GM12801 (cell line): Measurements from ENCODE around the gene ZNF79.

ENCODE experiments used
- TF ChIP-seq, protein P1 (sequence below): IDR thresholded peaks from one replicate; pipeline ENCODE4 v1.5.1; 2011; ENCODE audit warnings: control low read depth; ENCODE audit not compliant: insufficient read length; ENCODE audit errors: extremely low read depth

The ZNF79 gene

DNA sequence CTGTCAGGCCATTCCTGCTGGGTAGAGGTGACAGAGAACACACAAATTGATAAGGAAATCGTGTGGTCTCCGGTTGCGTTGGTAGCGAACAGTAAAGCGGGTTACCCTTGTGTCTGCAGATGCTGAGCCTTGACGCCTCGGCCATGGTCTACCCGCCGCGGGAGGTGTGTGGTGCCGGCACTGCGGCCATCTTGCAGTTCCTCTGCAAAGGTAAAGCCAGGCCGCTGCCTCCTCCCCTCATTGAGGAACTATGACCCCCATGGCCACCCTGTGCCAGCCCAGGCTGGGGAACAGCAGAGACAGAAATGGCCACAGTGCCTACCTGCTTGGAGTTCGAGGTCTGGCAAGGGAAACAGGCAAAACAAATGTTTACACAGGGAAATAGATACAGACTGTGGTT, 43.4 kb downstream of the ZNF79 start:
- TF ChIP-seq, protein P1, sequence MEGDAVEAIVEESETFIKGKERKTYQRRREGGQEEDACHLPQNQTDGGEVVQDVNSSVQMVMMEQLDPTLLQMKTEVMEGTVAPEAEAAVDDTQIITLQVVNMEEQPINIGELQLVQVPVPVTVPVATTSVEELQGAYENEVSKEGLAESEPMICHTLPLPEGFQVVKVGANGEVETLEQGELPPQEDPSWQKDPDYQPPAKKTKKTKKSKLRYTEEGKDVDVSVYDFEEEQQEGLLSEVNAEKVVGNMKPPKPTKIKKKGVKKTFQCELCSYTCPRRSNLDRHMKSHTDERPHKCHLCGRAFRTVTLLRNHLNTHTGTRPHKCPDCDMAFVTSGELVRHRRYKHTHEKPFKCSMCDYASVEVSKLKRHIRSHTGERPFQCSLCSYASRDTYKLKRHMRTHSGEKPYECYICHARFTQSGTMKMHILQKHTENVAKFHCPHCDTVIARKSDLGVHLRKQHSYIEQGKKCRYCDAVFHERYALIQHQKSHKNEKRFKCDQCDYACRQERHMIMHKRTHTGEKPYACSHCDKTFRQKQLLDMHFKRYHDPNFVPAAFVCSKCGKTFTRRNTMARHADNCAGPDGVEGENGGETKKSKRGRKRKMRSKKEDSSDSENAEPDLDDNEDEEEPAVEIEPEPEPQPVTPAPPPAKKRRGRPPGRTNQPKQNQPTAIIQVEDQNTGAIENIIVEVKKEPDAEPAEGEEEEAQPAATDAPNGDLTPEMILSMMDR: no peak

- TF ChIP-seq, protein P1: no peak
Measured at GRCh38 chr9:127470662-127471061, 46.5 kb downstream of the ZNF79 start.

DNA sequence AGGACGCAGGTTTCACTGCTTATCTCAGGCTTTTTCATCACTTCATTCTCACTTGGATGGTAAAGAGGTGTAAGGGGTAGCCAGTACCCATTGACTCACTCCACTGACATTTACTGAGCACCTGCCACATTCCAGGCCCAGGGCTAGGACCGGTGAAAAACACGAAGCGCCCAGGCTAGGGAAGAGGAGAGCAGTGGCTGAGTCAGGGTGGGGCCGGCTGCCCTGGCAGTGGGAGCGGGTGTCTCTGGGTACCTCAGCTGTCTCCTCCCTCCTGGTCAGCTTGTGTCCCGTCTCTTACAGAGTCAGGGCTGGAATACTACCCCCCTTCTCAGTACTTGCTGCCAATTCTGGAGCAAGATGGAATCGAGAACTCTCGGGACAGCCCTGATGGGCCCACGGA, 49.3 kb downstream of the ZNF79 start:
- TF ChIP-seq, protein P1: no peak

DNA sequence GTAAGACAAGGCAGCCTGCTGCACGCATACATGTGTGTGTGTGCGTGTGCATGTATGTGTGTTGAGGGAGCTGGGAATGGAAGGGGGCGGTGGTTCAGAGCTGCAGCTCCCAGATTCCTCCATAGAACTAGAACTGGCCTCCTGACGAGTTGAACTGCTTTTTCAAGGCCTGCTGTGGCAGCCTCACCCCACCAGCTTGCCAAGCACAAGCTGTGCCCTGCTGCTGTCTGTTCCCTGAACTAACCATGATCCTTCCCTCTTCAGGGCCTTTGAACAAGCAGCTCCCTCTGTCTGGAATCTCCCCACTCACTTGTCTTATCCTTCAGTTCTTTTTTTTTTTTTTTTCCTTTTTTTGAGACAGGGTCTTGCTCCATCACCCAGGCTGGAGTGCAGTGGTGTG, 49.8 kb downstream of the ZNF79 start:
- TF ChIP-seq, protein P1: no peak

GRCh38 chr9:127474592-127474991, 50.4 kb downstream of the ZNF79 start:
- TF ChIP-seq, protein P1: no peak

GRCh38 chr9:127479507-127480081, 55.4 kb downstream of the ZNF79 start:
- TF ChIP-seq, protein P1: no peak

GRCh38 chr9:127482662-127483061, 58.5 kb downstream of the ZNF79 start:
- TF ChIP-seq, protein P1: no peak

DNA sequence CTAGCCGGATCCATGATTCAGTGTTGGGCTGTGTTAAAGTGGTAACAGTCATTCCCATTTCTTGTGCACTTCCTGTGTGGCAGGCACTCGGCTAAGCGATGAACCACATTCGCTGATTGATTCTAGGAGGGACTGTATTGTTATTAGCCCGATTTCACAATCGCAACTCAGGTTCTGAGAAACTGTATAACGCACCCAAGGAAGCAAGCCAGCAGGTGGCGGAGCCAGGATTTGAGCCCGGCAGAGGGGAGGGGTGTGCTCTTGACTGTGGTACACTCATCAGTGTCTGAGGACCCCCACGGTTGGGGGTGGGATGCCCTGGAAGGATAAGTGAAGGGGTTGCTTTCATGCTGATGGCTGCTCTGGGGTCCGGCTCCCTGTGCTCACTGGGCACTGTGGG, 61.8 kb downstream of the ZNF79 start:
- TF ChIP-seq, protein P1: no peak
